BJ (cell line): ENCODE results near the gene SFT2D1. TPM values are rescaled to one million over a fixed set of nuclear protein-coding genes. Genes with fewer than 3 reads are reported as not detected.

ENCODE experiments used
- CTCF ChIA-PET: fragments of 350-600 bp; formaldehyde crosslinking; extraction: SDS; loops from one replicate; lab custom pipeline; 2021; ENCODE audit warnings: antibody characterized with exemption, inconsistent platforms; lab: Yijun Ruan, JAX
- POLR2A ChIA-PET: fragments of 300-600 bp; sonication (Branson Sonifier 250); formaldehyde crosslinking; extraction: SDS; loops from one replicate; lab custom pipeline; 2021; ENCODE audit warnings: antibody characterized with exemption; lab: Charles Lee
- DNase-seq: peaks from one replicate; pipeline ENCODE4 v3.0.0-alpha.2; 2011; ENCODE audit warnings: low read depth
- H3K27me3 ChIP-seq: 2 replicates; pipeline ENCODE4 v1.6.0; 2011; ENCODE audit warnings: low read length; ENCODE audit not compliant: control insufficient read depth, insufficient read depth
- H3K36me3 ChIP-seq: 2 replicates; pipeline ENCODE4 v1.5.1; 2011; ENCODE audit warnings: low read length; ENCODE audit not compliant: control insufficient read depth, insufficient read depth
- H3K4me3 ChIP-seq: 2 replicates; pipeline ENCODE4 v1.5.1; 2011; ENCODE audit warnings: low read depth, mild to moderate bottlenecking, control low read depth, low read length
- polyA plus RNA-seq: library from polyadenylated mRNA; depleted of rRNA; stranded (reverse); fragments of >200 nt; gene quantifications from 2 replicates; pipeline ENCODE4 v1.2.3, GENCODE V29; 2011
- TF ChIP-seq, protein P1 (sequence below): IDR thresholded peaks from 2 replicates; pipeline ENCODE4 v1.5.1; 2011; ENCODE audit warnings: low read depth, mild to moderate bottlenecking, control low read depth, inconsistent platforms, low read length, moderate library complexity; ENCODE audit not compliant: insufficient read depth

The SFT2D1 gene
- polyA plus RNA-seq, 1 experiment: 24.9 TPM

DNA sequence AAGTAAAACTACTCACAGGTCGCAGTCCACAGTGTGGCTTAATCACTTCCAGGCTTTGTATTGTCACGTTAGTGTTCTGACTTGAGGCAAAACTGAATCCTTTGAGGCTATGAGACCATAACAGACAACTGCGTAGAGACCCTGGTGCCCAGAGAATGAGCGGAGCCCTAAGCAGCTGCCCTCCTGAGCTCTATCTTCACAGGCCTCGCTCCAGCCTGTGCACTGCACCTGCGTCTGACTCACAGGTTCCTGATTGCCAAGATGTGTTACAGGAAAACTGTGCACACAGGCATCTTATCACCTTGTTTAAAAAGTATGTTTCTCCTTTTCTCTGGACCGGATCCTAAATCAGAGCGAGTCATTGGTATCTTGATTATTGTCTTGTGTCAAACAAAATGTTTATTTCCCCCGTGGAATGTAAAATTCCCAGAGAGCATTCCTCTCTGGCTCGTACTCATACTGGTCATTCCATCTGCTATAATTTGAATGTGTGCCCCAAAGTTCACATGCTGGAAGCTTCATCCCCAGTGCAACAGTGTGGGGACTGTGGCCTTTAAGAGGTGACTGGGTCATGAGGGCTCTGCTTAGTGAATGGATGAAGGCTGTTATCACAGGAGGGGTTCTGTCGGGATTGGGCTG lies 59.8 kb downstream of the SFT2D1 start:
- TF ChIP-seq, protein P1, sequence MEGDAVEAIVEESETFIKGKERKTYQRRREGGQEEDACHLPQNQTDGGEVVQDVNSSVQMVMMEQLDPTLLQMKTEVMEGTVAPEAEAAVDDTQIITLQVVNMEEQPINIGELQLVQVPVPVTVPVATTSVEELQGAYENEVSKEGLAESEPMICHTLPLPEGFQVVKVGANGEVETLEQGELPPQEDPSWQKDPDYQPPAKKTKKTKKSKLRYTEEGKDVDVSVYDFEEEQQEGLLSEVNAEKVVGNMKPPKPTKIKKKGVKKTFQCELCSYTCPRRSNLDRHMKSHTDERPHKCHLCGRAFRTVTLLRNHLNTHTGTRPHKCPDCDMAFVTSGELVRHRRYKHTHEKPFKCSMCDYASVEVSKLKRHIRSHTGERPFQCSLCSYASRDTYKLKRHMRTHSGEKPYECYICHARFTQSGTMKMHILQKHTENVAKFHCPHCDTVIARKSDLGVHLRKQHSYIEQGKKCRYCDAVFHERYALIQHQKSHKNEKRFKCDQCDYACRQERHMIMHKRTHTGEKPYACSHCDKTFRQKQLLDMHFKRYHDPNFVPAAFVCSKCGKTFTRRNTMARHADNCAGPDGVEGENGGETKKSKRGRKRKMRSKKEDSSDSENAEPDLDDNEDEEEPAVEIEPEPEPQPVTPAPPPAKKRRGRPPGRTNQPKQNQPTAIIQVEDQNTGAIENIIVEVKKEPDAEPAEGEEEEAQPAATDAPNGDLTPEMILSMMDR: no peak
- no peak for DNase-seq
- H3K36me3 ChIP-seq: no peaks in the 10 kb centered on the region
- no peak overlapping the region for H3K4me3 ChIP-seq
- H3K27me3 ChIP-seq: 0 out of 2 replicates have a peak, but pooled peaks cover 3% of the 10 kb centered on the region
- ChIA-PET POLR2A (no interaction called here), CTCF (interaction anchor here (3.3 kb wide), 1 partner anchor 118 kb away, joined by 24 read pairs; no protein-coding TSS in a partner anchor)

DNA sequence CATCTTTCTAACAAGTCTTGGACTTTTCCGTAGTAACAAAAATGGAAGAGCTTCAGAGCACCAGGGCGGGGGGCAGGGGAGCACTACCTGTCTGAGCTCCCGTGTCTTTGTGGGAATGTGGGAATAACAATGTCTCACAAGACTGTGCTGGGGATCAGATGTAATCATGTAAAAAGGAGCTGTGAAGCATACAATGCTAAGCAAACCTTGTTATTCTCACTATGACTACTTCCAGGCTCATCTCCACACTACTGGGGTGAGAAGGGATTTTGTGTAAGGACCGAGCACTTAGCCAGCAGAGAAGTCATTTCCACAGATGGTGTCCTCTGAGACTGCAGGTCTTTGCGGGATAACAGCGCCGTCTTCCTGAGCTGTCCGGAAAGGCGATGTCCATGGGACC lies 61.2 kb downstream of the SFT2D1 start:
- no peak for DNase-seq
- H3K27me3 ChIP-seq: peaks cover 3% of the 10 kb centered on the region; the same call in 1 of the 2 replicates
- POLR2A ChIA-PET: no interaction called here
- TF ChIP-seq, protein P1: no peak
- H3K36me3 ChIP-seq: no peaks in the 10 kb centered on the region
- H3K4me3 ChIP-seq: no peak overlapping the region
- CTCF ChIA-PET: interaction anchor here (1.0 to 3.3 kb wide), 5 partner anchors 13 to 129 kb away, joined by 3 to 24 read pairs (median 3); no protein-coding TSS in a partner anchor

DNA sequence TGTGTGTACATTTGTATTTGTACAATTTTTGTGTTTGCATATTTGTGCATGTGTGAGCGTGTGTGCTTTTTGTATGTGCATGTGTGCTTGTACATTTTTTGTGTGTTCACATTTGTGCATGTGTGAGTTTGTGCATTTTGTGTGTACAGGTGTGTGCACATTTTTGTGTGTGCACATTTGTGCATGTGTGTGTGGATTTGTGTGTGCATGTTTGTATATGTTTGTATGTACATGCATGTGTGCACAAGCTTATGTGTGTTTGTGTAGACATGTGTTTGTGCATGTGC lies 63.0 kb downstream of the SFT2D1 start:
- POLR2A ChIA-PET: no interaction called here

DNA sequence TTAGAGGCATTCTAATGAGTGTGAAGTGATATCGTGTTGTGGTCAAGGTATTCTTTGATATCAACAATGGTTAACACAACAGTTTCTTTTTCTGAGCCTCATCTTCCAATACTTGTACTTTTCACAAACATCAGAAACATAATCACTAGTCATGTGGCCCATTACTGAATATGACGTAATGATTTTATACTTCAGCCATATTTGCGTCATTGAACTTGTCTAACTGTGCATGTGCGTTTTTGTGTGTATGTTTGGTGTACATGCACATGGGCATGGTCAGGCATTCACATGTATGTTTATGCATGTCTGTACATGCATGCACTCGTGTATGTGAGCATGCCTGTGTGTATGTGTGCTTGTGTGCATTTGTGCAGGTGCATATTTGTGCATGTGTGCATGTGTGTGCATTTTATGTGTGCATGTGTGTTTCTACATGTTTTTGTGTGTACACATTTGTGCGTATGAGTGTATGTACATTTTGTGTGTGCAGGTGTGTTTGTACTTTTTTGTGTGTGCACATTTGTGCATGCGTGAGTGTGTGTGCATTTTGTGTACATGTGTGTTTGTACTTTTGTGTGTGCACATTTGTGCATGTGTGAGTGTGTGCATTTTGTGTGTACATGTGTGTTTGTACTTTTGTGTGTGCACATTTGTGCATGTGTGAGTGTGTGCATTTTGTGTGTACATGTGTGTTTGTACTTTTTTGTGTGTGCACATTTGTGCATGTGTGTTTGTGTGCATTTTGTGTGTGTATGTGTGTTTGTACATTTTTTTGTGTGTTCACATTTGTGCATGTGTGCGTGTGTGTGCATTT lies 63.6 kb downstream of the SFT2D1 start:
- CTCF ChIA-PET: interaction anchor here (3.3 kb wide), 1 partner anchor 122 kb away, joined by 24 read pairs; no protein-coding TSS in a partner anchor

More for the DNA sequence above, 63.0 kb downstream of the SFT2D1 start:
- TF ChIP-seq, protein P1: no peak
- CTCF ChIA-PET: interaction anchor here (3.3 kb wide), 1 partner anchor 121 kb away, joined by 24 read pairs; no protein-coding TSS in a partner anchor
- no peaks in the 10 kb centered on the region for H3K36me3 ChIP-seq
- H3K27me3 ChIP-seq: peaks cover 3% of the 10 kb centered on the region; the same call in 1 of the 2 replicates
- DNase-seq: no peak
- no peak overlapping the region for H3K4me3 ChIP-seq

More for the DNA sequence above, 63.6 kb downstream of the SFT2D1 start:
- no peak for DNase-seq
- TF ChIP-seq, protein P1: no peak
- Histone ChIP-seq H3K4me3 (no peak overlapping the region), H3K27me3 (peaks cover 3% of the 10 kb centered on the region; the same call in 1 of the 2 replicates), H3K36me3 (no peaks in the 10 kb centered on the region)
- POLR2A ChIA-PET: no interaction called here
